K562 treated with DMSO at 1 percent for 24 hours (cell line): ENCODE data around the gene ZNF304. TPM values are rescaled to one million over a fixed set of nuclear protein-coding genes. Genes with fewer than 3 reads are reported as not detected.

Experiments
- total RNA-seq: library from RNA; unstranded; fragments of 300-600 nt; gene quantifications from 2 replicates; pipeline ENCODE4 v1.2.3, GENCODE V29; 2022; ENCODE audit warnings: low read depth; ENCODE audit not compliant: insufficient read depth

Gene ZNF304
- 3.1 and 3.2 TPM in 2 replicates for total RNA-seq

GRCh38 chr19:57350877-57351805 is at the start of gene ZNF304:
Gene ZNF304 (plus strand): TSS chr19:57351271. CDS start chr19:57351665, 394 bp downstream.

GRCh38 chr19:57320180-57321084 is 30.6 kb upstream of the ZNF304 start, which contains the start of gene ZNF543:
Gene ZNF543 (plus strand): TSS chr19:57320472. CDS start chr19:57320854, 382 bp downstream.

GRCh38 chr19:57362997-57363687 is 12.1 kb downstream of the ZNF304 start, which contains the start of the genes TRAPPC2B and ZNF547:
Gene TRAPPC2B (plus strand): TSS chr19:57363551. CDS start chr19:57364834, 1,283 bp downstream.
Gene ZNF547 (plus strand): TSS chr19:57363551. CDS start chr19:57368556, 5,005 bp downstream.

GRCh38 chr19:57389730-57390598 is 38.9 kb downstream of the ZNF304 start, which contains the start of gene ZNF548:
Gene ZNF548 (plus strand): TSS chr19:57389854. CDS start chr19:57390100, 246 bp downstream.

Other genes with a start within 250 kb of the ZNF304 start
- gene USP29, start 231.3 kb upstream of the ZNF304 start, total RNA-seq, result not detected in 2 replicates
- not detected in 2 replicates for gene ZIM3, start 206.1 kb upstream of the ZNF304 start, total RNA-seq
- not detected in 2 replicates for gene DUXA, start 183.8 kb upstream of the ZNF304 start, total RNA-seq
- 2.9 and 6.9 TPM in 2 replicates for gene ZNF264, start 159.8 kb upstream of the ZNF304 start, total RNA-seq
- gene AURKC, start 120.2 kb upstream of the ZNF304 start, total RNA-seq, result 7.7 and 10.2 TPM in 2 replicates
- gene ZNF805, start 110.6 kb upstream of the ZNF304 start, total RNA-seq, result 1.8 and 2.1 TPM in 2 replicates
- gene ZNF460, start 70.8 kb upstream of the ZNF304 start, total RNA-seq, result 0.79 and 1.2 TPM in 2 replicates
- gene ZNF543, start 30.8 kb upstream of the ZNF304 start, total RNA-seq, result 1.2 and 1.3 TPM in 2 replicates
- 4.4 and 4.8 TPM in 2 replicates for gene TRAPPC2B, start 12.3 kb downstream of the ZNF304 start, total RNA-seq
- 0.42 TPM in 1 of 2 replicates, not detected in the other for gene ZNF547, start 12.3 kb downstream of the ZNF304 start, total RNA-seq
- gene ZNF548, start 38.6 kb downstream of the ZNF304 start, total RNA-seq, result 3.2 and 3.4 TPM in 2 replicates
- gene ZNF17, start 59.9 kb downstream of the ZNF304 start, total RNA-seq, result 2.0 and 2.2 TPM in 2 replicates
- gene ZNF749, start 84.1 kb downstream of the ZNF304 start, total RNA-seq, result 8.3 and 8.7 TPM in 2 replicates
- gene VN1R1, start 105.9 kb downstream of the ZNF304 start, total RNA-seq, result not detected in 2 replicates
- gene ZNF772, start 126.3 kb downstream of the ZNF304 start, total RNA-seq, result 0.54 and 0.86 TPM in 2 replicates
- gene ZNF419, start 136.5 kb downstream of the ZNF304 start, total RNA-seq, result 0.81 and 2.7 TPM in 2 replicates
- 0.30 TPM in 1 of 2 replicates, not detected in the other for gene ZNF773, start 148.7 kb downstream of the ZNF304 start, total RNA-seq
- gene ZNF549, start 176.1 kb downstream of the ZNF304 start, total RNA-seq, result 0.45 and 0.85 TPM in 2 replicates
- gene ZNF550, start 208.6 kb downstream of the ZNF304 start, total RNA-seq, result 1.4 and 2.1 TPM in 2 replicates
- gene ZNF416, start 227.6 kb downstream of the ZNF304 start, total RNA-seq, result 0.96 and 2.2 TPM in 2 replicates
- gene ZIK1, start 232.9 kb downstream of the ZNF304 start, total RNA-seq, result 0.41 and 0.73 TPM in 2 replicates
- gene ZNF530, start 248.6 kb downstream of the ZNF304 start, total RNA-seq, result 3.5 and 10.0 TPM in 2 replicates